Activated effector memory CD4-positive, alpha-beta T cell treated with anti-CD3 and anti-CD28 coated beads, Interleukin-2, amount 50 U/mL, for 16 hours (primary cell): ENCODE results near the gene E2F4.

ENCODE experiments used
- DNase-seq: peaks from one replicate; pipeline ENCODE4 v3.0.0-alpha.2; 2020

E2F4 gene

DNA sequence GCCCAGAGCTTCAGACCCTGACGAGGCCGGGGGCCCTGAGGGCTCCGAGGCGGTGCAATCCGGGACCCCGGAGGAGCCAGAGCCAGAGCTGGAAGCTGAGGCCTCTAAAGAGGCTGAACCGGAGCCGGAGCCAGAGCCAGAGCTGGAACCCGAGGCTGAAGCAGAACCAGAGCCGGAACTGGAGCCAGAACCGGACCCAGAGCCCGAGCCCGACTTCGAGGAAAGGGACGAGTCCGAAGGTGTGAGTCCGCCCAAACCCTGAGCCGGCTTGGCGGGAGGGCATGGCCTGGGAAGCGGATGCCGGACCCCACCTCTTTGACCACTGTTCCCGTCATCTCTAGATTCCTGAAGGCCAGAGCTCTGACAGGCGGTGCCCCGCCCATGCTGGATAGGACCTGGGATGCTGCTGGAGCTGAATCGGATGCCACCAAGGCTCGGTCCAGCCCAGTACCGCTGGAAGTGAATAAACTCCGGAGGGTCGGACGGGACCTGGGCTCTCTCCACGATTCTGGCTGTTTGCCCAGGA, 17.2 kb upstream of the E2F4 start:
- DNase-seq: no peak

DNA sequence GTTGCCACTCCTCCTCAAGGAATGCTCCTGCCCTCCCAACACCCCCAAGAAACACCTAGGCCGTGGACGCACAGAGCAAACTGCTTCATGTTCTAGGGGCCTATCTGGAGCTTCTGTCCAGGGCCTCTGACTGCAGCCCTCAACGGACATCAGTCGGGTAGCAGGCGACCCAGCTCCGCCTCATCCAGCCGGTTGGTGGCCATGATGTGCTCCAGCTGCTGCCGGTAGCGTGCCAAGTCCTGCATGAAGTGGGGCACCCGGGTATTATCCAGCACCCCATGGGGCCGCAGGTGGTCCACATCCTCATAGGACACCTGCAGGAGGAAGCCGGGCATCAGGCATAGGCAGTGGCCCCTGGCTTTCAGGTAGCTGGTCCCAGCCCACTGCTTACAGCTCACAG, 15.3 kb upstream of the E2F4 start:
- no peak for DNase-seq

DNA sequence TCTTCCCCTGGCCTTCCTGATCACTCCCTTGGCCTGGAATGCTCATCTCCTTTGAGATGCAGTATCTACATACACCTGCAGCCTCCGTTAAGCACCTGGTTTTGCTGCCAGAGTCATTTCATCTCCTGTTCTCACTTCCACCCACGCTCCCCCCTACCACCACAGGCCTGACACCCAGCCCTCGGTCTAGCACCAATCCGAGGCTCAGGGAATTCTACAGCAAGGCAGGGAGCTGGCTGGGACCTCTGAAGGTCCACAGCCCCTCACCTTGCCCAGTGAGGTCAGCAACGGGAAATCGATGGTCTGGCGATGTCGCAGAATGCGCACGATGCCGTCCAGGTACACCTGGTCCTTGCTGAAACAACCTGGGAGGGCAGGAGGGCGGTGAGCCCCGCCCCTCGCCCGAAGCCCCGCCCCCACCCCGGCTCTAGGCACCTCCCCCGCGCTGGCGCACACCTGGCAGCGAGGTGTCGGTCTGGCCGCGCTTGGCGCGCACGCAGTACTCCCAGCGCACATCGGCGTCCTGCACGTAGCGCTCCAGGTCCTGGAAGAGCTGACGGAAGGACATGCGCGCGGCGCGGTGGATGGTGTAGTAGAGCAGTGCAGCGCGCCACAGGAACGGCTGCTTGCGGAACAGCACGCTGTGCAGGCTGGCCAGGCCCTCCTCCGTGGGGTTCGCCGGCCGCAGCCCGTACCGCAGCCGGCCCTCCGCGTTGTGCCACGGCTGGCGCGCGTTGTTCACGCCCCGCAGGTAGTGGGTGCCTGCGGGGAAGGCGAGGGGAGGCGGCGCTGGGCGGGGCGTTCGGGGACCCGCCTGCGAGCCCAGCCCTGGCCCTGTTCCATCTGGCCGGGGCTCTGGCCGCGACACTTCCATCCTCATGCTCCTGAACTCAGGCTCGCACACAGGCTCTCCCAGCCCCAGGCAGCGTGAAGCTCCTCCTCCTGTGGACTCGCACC, 13.9 kb upstream of the E2F4 start:
- DNase-seq: peak; percentile 79

DNA sequence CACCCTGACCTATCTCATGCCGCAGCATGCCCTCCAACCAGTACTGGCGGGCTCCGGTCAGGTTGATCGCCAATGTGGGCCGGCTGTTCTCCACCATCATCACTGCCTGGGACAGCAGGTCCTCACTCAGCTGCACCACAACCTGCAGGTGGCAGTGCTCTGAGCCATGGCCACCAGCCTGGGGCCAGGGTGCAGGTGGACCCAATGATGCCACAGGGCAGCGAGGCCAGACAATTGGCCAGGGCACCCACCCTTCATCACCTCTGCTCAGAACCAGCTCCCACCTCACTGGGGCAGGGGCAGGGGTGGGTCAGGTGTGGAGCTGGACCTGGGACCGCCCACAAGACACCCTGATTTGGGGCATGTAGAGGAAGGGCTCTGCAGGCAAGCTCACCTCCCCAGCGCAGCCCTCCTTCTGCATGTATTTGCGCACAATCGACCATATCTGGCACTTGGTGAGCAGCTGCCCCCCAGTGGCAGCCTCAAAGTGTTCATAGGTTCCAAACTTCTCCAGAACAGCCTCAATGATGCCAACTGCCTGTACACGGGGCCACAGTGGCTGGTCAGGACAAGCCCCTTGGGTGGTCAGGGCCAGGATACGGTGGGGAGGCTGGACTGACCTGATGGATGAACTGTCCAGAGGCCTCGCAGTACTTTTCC, 12.4 kb upstream of the E2F4 start:
- DNase-seq: no peak

DNA sequence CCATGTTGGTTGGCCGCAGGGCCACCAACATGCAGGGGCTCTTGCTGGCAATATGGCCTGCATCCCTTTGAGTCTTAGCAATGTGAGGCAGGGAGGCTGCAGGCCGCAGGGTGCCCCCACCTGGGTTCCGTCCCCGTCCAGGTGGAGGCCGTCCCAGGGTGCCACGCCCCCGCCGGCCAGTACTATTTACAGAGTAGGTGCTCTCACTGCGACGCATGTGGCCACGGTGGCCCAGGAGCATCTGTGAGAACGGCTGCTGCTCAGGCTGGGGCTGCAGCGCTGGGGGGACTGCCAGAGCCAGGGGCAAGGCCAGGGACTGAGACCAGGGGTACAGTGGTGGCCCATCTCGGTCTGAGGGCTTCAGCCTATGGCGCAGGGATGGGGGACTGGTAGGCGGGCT, 11.8 kb upstream of the E2F4 start:
- DNase-seq: no peak

DNA sequence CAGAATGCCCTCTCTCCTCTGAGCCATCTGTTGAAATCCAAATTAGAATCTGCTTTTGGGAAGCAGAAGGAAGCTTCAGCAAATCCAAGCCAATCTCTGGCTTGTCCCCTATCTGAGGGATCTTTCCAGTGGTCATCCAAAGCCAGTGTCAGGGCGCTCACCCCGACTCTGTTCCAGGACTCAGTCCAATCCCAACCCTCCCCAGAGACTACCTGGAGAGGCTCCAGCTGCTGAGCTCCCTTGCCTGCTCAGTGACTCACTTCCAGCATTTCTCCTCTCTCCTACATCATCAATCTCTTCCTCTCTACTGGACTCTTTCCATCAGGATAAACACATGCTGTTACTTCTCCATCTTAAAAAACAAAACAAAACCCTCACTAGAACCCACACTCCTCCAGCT, 10.6 kb upstream of the E2F4 start:
- DNase-seq: no peak

DNA sequence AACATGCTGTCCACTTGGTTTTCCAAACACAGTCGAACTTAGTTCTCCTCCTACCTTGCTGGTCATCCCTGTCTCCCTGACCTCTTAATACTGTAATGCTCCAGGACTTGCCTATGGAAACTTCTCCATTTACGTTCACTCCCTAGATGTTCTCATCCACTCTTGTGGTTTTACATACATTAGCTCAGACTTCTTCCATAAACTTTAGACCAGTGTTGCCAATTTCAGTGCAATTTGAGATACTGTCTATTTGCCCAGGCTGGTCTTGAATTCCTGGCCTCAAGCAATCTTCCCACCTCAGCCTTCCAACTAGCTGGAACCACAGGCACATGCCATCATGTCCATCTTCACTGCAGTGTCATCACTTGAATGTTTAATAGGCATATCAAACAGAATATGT, 9.7 kb upstream of the E2F4 start:
- DNase-seq: no peak

DNA sequence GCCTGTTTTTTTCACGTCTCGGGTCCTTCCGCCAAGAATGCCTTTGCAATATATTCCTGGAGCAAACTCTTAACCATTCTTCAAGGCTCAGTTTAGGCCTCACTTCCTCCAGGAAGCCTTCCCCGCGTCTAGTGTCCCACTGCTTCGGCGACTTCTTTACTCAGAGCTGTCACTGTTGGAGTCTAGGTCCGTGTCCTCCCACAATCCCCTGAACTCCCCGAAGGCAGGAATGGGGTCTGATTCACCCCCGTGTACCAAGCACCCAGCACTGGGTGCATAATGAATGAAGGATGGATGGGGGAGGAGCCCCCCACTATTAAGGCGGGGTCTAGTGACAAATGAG, 8.7 kb upstream of the E2F4 start:
- DNase-seq: no peak

DNA sequence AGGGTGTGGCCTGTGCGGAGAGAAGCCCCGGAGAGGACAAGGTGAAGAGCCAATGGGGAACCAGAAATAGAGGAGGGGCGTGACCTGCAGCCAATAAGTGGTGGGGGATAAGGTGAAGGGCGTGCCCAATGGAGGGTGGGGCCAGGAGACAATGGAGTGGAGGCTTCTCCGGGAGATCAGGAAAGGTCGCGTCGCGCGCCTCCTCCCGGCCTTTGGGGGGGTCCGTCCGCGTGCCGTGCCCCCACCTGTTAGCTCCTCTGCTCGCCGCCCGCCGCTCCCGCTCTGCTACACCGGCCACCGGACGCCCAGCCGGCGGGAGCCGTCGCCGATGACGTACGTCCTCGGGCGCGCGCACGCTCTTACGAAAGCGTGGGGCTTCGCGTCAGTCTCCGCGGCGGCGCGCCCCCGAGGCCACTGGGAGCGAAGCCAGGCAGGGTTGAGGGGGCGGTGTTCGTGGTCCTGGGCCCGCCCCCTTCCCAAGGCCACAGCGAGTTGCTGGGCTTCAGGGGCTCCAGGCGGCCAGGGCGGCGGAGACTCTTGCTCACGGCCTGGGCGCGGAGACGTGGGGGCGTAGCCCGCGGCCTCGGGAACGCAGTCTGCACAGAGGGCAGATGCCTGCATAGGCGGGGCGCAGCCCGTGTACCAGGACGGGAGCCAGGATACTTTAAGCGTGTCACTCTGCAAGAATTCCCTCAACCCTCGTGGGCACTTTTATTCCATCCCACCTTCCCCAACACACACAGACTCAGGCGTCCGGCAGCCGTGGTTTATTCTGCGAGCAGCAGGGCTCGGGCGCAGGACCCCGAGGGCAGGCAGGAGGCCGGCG, 8.1 kb upstream of the E2F4 start, which contains the start of gene MATCAP1:
TSS of gene MATCAP1 (minus strand) at position 337 of the 826 bp plus-strand sequence. CDS start 3,353 bp downstream, outside the sequence.
- DNase-seq: peak; percentile 97

DNA sequence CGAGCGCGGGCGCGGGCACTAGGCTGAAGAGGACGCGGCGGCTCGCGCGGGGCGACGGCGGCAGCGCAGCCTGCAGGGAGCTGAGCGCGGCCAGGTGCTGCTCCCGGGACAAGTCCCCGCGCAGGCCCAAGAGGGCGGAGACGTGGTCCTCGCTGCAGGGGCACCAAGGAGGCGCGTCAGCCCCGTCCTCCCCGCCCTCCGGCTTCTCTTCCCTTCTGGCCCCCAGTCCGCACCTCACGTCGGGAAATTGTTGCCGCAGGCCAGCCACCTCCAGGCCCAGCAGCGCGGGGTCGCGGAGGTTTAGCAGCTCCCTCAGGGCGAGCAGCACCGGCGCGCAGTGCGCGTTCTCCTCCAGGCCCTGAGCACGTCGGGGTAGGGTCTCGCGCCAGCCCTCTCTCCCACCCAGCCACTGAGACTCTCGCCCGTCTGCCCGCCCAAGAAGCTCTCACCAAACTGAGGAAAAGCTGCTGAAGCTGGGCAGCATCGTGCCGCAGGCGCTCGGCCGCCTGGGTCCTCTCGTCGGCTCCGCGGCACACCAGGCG, 7.4 kb upstream of the E2F4 start:
- DNase-seq: no peak

DNA sequence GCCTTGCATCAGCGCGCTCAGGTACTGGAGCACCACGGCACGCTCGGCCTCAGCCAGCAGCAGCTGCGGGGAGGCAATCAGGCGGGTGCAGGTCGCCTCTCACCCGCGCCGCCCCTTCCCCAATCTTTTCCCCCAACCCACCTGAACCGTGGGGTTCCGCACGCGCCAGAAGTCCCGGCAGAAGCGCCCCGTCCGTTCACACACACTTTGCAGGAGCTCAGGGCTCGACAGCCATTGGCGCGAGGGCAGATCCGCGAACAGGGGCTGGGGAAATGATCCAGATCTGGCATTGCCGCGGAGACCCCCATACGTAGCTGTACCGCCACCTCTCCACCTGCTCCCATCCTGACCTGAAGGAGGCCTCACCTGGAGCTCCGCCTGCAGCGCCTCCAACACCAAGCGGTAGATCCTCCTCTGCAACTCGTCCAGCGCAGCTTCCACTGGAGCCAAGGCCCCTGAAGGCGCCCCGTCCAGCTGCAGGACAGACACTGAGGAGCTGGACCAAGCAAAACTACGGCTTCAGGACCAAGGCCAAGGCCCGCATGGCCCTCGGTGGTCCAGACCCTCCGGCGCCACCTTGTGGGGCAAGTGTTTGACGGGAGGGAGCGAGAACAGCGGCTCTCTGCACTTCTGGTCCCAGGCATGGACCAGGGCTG, 6.8 kb upstream of the E2F4 start:
- DNase-seq: peak; percentile 94

DNA sequence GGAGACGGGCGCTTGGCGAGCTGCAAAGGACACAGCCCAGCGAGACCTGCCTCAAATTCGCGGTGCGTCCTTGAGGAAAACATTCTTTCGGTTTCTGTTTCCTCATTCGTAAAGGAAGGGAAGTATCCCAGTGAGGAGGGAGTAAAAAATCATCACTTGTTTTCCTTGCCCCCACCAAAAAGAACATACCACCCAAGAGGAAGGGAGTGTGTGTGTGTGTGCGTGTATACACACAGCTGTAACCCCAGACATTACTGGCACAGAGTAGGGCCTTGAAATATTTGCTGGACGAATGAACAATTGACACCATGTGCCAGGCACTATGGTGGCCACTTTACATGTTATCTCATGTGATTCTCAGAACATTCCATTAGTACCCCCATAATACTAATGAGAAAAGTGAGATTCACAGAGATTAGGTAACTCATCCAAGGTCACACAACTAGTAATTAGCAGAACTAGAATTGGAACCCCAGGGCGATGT, 6.3 kb upstream of the E2F4 start:
- DNase-seq: no peak

DNA sequence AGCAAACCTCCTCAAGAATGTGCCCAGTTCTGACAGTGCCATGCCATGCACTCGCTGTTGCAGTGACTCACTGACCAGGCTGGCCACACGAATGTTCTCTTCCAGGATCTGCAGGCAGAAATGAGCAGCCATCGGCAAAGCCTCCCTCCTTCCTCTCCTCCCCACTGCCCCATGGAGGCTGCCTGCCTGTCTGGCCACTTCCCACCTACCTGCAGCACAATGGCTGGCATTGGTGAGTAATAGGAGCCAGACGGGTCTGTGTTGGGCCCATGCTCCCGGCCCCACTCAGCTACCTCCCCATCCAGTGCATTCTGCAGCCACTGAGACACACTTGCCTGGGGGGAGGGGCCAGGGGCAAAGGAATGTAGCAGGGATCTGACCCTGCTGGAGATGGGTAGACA, 5.4 kb upstream of the E2F4 start:
- DNase-seq: no peak

DNA sequence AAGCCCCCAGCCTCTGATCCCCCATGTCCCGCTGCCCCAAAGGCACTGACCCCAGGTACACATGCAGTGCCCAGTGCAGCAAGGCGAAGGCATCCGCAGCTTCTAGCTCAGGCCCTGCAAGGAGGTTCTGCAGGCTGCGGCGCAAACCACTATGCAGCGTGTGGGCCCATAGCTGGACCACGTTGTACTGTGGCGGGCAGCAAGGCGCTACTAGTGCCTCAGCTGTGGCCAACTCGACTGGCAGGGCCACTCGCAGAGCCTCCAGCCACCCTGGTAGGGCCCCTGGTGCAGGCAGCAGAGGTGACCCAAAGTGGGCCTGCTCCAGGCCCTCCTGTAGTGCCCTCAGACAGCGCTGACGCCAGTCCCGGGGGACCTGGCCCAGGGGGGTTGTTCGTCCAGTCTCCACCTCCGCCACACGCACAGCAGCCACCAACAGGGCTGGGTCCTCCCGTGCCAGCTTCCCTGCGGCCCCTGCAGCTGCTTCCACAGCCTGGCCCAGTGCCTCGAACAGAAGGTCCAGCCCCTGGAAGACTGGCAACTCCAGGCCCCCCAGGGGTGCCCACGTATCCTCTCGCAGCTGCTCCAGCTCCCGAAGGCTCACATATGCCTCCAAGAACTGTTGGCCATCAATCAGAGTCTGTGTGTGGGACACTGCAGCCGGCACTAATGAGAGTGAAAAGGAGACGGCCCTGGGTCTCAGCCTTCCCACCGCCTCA, 4.6 kb upstream of the E2F4 start:
- no peak for DNase-seq

DNA sequence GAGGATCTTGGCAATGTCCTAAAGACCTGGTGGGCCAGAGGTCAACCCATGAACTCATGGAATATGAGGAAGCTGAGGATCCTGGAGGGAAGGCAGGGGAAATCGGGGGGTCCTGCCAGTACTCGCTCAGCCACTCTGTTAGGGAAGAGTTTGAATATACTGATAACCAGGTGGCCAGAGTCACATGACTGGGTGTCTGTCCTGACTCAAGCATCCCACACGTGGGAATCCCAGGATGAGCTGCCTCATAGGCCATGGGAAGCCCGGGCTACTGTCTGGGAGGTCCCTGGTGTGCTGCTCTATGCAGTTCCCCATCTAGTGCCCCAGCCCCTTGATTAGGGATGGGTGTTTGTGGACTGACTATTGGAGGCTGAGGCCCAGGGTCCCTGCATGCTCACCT, 3.6 kb upstream of the E2F4 start:
- no peak for DNase-seq

DNA sequence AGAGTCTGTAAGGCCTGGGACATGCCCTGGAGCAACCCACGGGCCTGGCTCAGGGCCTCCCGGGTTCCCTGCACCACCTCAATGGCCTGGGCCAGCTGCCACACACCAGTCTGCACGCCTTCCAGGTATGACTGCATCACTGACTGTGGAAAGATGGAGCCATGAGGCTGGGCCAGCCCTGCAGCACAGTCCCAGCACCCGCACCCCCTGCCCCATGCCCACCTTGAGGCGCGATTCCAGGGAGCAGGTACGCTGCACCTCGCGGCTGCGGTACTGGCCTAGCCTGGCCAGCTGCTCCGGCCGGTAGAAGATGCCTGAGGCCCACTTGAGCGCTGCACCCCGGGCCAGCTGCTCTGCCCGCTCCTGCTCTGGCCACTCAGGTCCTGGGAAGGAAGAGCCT, 3.2 kb upstream of the E2F4 start:
- no peak for DNase-seq

DNA sequence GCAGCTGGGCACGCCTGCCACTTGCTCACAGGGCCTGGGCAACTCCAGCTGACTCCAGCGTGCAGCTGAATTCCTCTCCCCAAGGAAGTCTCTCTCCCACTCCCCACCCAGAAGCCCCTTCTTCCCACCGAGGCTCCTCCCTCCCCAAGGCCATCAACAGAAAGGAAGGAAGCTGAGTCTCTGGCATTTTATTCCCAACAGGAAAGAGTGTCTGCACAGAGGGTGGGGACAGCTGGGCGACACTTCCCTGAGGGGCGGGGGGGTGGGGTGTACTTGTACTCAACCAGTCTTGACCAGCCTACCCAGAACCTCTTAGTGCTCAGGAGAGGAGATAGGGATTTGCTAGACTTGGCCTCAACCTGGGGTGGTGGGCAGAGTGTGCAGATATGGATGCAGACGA, 1.9 kb upstream of the E2F4 start, which contains the start of gene EXOC3L1:
TSS of gene EXOC3L1 (minus strand) at position 96 of the 400 bp plus-strand sequence. CDS start 460 bp downstream, outside the sequence.
- DNase-seq: no peak

DNA sequence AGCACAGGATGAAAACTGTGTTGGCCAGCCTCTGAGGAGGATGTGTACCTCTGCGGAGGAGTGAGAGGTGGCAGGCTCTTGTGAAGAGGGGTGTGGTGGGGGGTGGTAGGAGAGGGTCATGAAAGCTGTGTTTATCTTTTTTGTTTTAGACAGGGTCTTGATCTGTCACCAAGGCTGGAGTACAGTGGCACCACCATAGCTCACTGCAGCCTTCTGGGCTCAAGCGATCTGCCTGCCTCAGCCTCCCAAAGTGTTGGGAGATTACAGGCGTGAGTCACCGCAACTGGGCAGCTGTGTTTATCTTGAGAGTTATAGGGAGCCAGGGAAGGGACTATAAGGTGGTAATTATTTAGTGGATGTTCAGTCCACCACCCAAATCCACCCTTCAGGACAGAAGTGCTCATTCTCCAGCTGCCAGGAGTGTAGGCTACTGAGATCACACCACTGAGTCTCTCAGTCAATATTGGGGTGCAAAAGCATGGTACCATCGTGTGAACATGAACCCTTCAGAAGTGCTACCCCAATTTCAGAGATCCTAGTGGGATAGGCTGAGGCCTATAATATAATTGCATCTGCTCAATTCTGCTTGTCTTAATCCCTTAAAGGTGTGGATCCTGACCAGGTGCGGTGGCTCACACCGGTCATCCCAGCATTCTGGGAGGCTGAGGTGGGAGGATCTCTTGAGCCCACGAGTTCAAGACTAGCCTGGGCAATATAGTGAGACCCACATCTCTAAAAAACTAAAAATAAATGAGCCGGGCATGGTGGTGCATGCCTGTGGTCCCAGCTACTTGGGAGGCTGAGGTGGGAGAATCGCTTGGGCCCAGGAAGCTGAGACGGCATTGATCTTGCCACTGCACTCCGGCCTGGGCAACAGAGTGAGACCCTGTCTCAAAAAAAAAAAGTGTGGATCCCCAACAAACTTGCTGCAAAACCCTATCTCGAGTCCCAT, 1.2 kb upstream of the E2F4 start:
- DNase-seq: no peak

DNA sequence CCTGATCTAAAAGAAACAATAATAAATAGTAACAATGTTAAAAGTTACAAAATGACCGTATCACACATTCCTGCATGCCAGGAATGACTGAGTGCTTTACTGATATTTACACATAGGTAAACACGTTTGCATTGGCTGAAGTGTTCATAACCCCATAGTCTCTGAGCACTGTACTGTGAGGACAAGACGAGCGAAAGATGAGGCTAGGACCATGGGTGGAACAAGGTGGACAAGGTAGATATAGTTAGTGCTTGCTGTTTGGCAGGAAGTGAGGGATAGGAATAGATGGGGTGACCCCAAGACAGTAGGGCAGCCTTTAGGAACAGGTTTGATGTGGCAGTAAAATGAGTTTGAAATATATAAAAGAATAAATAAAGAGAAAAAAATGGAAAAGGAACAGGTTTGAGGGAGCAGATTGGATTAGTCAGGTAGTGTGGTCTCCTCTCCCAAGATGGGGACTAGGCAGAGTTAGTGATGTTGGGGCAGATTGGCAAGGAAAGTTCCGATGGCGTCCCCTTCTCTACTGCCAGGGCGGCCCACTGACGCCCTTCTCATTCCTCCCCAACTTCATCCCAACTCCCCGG, 452 bp upstream of the E2F4 start:
- DNase-seq: no peak
